Measurements from ENCODE around the gene IGFBP4. TPM values are rescaled to one million over a fixed set of nuclear protein-coding genes. Genes with fewer than 3 reads are reported as not detected.

IGFBP4 gene
- total and polyA plus RNA-seq, 10 of the 15 experiments (the other 5 are each of a cell fraction or from before 2014, with no cell fraction given) = 2.4 to 22.3 (median 6.6) TPM

DNA sequence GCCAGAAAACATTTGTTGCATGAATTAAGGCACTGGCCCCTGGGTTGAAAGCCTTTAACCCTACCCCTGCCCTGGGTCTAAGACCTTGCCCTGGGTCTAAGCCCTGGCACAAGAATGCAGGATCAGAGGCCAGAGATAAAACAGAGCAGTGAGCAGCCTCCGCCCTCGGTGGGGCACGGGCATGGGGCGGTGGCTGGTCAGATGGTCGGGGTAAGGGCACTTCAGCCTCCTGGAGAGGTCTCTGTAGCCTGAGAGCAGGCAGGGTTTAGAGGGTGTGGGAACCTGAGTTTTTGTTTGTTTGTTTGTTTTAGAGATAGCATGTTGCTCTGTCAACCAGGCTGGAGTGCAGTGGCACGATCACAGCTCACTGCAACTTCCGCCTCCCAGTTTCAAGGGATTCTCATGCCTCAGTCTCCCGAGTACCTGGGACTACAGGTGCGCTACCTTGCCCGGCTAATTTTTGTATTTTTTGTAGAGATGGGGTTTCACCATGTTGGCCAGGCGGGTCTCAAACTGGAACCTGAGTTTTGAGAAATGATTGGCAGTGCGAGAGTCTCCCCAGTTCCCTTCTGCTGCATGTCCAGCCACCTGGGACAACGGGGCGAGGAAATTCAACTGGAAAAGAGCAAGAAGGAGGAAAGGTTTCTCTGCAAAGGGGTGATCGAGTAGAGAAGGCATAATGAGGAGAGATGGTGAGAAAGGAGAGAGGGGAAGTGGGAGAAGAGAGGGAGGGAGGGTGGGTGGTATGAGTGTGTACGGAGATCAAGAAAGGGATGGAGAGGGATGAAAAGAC, 30.5 kb downstream of the IGFBP4 start:
- WGBS (ENCODE audit: insufficient coverage, insufficient replicate concordance, low lambda C conversion rate, missing lambda C conversion rate) = 38% methylated on average over 15 of the region's 16 CpGs
- ChIA-PET RAD21 (ENCODE audit: unreplicated experiment) (interaction anchor here (1.0 kb wide), 1 partner anchor 16 kb away, joined by 3 read pairs; no protein-coding TSS in a partner anchor), SMC1A (ENCODE audit: uncharacterized antibody, unreplicated experiment) (interaction anchor here (0.9 to 1.6 kb wide), 2 partner anchors 33 to 59 kb away, joined by 4 to 6 read pairs; no protein-coding TSS in a partner anchor), POLR2A (interaction anchor here (1.2 kb wide), 1 partner anchor 26 kb away, joined by 3 read pairs; no protein-coding TSS in a partner anchor), CTCF (interaction anchor here (1.6 to 4.6 kb wide), 4 partner anchors 27 to 111 kb away, joined by 4 to 128 read pairs (median 25); no protein-coding TSS in a partner anchor)
- intact Hi-C loops (cut with micrococcal nuclease; ENCODE audit: unreplicated experiment) (no loop called here), in situ Hi-C loops (cut with MboI) (no loop called here)
- no peaks in the 10 kb centered on the region for H4K20me1 ChIP-seq (ENCODE audit: control insufficient read depth, insufficient read depth)
- no peaks in the 10 kb centered on the region for H3K36me3 ChIP-seq (ENCODE audit: control insufficient read depth in 2 of 2, insufficient read depth in 2 of 2, low read length in 1 of 2)
- no peaks in the 10 kb centered on the region for H3K27me3 ChIP-seq (replicated peaks in 1 of 2; ENCODE audit: control insufficient read depth in 2 of 2, insufficient read depth in 2 of 2, low read length in 1 of 2)
- H3K9me3 ChIP-seq (replicated peaks; ENCODE audit: control insufficient read depth, insufficient read depth, low read length) = no peaks in the 10 kb centered on the region; the same call in 2 of the 3 replicates
- ATAC-seq (no peak), FAIRE-seq (no peak), DNase-seq (ENCODE audit: low read depth, low spot score) (no peak)
- H3K4me1 ChIP-seq (ENCODE audit: control insufficient read depth, insufficient read depth, low read length) = no peaks in the 10 kb centered on the region
- no peak overlapping the region for H3K4me2 ChIP-seq (ENCODE audit: control insufficient read depth, insufficient read depth)
- no peaks in the 10 kb centered on the region for H3K79me2 ChIP-seq (ENCODE audit: control insufficient read depth, insufficient read depth, low read length)
- H2AFZ ChIP-seq (ENCODE audit: control insufficient read depth, low read depth, low read length) = no peak overlapping the region
- no peak overlapping the region for H3K27ac ChIP-seq (ENCODE audit: control insufficient read depth, insufficient read depth)
- TF ChIP-seq FOXK2 (IDR thresholded peaks at IDR 0.05) (no peak), TARDBP (IDR thresholded peaks at IDR 0.05; ENCODE audit: borderline replicate concordance) (no peak), HDAC6 (IDR thresholded peaks at IDR 0.05; ENCODE audit: unreplicated experiment) (no peak), SPI1 (IDR thresholded peaks at IDR 0.05; ENCODE audit: borderline replicate concordance, insufficient read depth, low read depth, low read length) (no peak)
- TF ChIP-seq, protein P1, sequence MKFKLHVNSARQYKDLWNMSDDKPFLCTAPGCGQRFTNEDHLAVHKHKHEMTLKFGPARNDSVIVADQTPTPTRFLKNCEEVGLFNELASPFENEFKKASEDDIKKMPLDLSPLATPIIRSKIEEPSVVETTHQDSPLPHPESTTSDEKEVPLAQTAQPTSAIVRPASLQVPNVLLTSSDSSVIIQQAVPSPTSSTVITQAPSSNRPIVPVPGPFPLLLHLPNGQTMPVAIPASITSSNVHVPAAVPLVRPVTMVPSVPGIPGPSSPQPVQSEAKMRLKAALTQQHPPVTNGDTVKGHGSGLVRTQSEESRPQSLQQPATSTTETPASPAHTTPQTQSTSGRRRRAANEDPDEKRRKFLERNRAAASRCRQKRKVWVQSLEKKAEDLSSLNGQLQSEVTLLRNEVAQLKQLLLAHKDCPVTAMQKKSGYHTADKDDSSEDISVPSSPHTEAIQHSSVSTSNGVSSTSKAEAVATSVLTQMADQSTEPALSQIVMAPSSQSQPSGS (IDR thresholded peaks at IDR 0.05; ENCODE audit: low read length) = no peak
- H3K9ac ChIP-seq (ENCODE audit: control insufficient read depth, insufficient read depth, low read length) = no peak overlapping the region
- no peak overlapping the region for H3K4me3 ChIP-seq
- no TSS peak for BruUV-seq (replicated peaks)
